ENCODE measurements around the gene COTL1. TPM values are rescaled to one million over a fixed set of nuclear protein-coding genes. Genes with fewer than 3 reads are reported as not detected.
A peak's percentile ranks its signal among the peaks of the same experiment; 100 is the strongest.

The COTL1 gene
- total RNA-seq, 1 experiment from 2014 or later, result 102 TPM

DNA sequence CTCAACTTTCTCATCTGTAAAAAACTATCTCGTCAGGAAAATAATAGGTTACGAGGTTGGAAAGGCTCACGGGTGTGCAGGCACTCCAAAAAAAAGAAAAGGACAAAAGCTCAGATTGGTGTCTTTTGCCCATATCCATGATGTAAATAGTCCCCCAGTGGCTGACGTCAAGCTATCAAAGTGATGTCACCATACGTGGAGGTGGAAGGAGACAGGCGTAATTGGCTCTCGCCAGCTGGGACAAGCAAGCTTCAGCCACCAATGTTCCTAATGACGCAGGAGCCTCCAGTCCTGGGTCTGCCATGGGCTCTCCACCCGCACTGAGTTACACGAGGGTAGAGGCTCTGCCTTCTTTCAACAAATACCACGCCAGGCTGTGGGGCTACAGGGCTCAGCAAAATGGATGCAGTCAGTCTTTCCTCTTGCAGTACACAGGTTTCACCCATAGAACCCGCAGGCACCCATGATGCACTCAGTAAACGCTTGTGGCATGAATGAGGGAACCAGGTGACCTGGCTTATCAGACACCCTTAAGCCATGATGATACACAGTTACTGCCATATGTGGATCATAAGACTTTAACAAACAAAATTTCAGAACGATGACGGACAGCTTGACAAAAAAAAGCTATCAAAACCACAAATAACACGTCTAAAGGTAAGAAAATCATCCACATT lies 50.5 kb downstream of the COTL1 start:
- no peak for TF ChIP-seq NFYB (CRISPR knock-in tag; conservative IDR thresholded peaks at IDR 0.05; ENCODE audit: low read depth)
- TF ChIP-seq, protein P1, sequence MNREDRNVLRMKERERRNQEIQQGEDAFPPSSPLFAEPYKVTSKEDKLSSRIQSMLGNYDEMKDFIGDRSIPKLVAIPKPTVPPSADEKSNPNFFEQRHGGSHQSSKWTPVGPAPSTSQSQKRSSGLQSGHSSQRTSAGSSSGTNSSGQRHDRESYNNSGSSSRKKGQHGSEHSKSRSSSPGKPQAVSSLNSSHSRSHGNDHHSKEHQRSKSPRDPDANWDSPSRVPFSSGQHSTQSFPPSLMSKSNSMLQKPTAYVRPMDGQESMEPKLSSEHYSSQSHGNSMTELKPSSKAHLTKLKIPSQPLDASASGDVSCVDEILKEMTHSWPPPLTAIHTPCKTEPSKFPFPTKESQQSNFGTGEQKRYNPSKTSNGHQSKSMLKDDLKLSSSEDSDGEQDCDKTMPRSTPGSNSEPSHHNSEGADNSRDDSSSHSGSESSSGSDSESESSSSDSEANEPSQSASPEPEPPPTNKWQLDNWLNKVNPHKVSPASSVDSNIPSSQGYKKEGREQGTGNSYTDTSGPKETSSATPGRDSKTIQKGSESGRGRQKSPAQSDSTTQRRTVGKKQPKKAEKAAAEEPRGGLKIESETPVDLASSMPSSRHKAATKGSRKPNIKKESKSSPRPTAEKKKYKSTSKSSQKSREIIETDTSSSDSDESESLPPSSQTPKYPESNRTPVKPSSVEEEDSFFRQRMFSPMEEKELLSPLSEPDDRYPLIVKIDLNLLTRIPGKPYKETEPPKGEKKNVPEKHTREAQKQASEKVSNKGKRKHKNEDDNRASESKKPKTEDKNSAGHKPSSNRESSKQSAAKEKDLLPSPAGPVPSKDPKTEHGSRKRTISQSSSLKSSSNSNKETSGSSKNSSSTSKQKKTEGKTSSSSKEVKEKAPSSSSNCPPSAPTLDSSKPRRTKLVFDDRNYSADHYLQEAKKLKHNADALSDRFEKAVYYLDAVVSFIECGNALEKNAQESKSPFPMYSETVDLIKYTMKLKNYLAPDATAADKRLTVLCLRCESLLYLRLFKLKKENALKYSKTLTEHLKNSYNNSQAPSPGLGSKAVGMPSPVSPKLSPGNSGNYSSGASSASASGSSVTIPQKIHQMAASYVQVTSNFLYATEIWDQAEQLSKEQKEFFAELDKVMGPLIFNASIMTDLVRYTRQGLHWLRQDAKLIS (CRISPR knock-in tag; IDR thresholded peaks at IDR 0.05; ENCODE audit: borderline replicate concordance), result no peak
- TF ChIP-seq, protein P2, sequence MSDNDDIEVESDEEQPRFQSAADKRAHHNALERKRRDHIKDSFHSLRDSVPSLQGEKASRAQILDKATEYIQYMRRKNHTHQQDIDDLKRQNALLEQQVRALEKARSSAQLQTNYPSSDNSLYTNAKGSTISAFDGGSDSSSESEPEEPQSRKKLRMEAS (CRISPR knock-in tag; IDR thresholded peaks at IDR 0.05), result no peak
- no peak for TF ChIP-seq CREB1 (CRISPR knock-in tag; IDR thresholded peaks at IDR 0.05)
- TF ChIP-seq, protein P3, sequence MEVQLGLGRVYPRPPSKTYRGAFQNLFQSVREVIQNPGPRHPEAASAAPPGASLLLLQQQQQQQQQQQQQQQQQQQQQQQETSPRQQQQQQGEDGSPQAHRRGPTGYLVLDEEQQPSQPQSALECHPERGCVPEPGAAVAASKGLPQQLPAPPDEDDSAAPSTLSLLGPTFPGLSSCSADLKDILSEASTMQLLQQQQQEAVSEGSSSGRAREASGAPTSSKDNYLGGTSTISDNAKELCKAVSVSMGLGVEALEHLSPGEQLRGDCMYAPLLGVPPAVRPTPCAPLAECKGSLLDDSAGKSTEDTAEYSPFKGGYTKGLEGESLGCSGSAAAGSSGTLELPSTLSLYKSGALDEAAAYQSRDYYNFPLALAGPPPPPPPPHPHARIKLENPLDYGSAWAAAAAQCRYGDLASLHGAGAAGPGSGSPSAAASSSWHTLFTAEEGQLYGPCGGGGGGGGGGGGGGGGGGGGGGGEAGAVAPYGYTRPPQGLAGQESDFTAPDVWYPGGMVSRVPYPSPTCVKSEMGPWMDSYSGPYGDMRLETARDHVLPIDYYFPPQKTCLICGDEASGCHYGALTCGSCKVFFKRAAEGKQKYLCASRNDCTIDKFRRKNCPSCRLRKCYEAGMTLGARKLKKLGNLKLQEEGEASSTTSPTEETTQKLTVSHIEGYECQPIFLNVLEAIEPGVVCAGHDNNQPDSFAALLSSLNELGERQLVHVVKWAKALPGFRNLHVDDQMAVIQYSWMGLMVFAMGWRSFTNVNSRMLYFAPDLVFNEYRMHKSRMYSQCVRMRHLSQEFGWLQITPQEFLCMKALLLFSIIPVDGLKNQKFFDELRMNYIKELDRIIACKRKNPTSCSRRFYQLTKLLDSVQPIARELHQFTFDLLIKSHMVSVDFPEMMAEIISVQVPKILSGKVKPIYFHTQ (CRISPR knock-in tag; IDR thresholded peaks at IDR 0.05), result no peak
- TF ChIP-seq TCF7 (CRISPR knock-in tag; IDR thresholded peaks at IDR 0.05; ENCODE audit: low read depth), result no peak
- no peak for TF ChIP-seq ZNF416 (CRISPR knock-in tag; IDR thresholded peaks at IDR 0.05)
- TF ChIP-seq, protein P4, sequence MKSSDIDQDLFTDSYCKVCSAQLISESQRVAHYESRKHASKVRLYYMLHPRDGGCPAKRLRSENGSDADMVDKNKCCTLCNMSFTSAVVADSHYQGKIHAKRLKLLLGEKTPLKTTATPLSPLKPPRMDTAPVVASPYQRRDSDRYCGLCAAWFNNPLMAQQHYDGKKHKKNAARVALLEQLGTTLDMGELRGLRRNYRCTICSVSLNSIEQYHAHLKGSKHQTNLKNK (CRISPR knock-in tag; IDR thresholded peaks at IDR 0.05), result no peak
- TF ChIP-seq FOXK1 (CRISPR knock-in tag; IDR thresholded peaks at IDR 0.05), result no peak
- no peak for TF ChIP-seq RELA (CRISPR knock-in tag; IDR thresholded peaks at IDR 0.05; ENCODE audit: borderline replicate concordance)
- no peak for TF ChIP-seq JAZF1 (CRISPR knock-in tag; IDR thresholded peaks at IDR 0.05)
- no peak for TF ChIP-seq ZBTB21 (CRISPR knock-in tag; IDR thresholded peaks at IDR 0.05; ENCODE audit: borderline replicate concordance)
- TF ChIP-seq, protein P5, sequence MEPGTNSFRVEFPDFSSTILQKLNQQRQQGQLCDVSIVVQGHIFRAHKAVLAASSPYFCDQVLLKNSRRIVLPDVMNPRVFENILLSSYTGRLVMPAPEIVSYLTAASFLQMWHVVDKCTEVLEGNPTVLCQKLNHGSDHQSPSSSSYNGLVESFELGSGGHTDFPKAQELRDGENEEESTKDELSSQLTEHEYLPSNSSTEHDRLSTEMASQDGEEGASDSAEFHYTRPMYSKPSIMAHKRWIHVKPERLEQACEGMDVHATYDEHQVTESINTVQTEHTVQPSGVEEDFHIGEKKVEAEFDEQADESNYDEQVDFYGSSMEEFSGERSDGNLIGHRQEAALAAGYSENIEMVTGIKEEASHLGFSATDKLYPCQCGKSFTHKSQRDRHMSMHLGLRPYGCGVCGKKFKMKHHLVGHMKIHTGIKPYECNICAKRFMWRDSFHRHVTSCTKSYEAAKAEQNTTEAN (CRISPR knock-in tag; IDR thresholded peaks at IDR 0.05), result no peak
- no peak for TF ChIP-seq MXD4 (CRISPR knock-in tag; IDR thresholded peaks at IDR 0.05; ENCODE audit: borderline replicate concordance)
- no peak for TF ChIP-seq TP53 (CRISPR knock-in tag; IDR thresholded peaks at IDR 0.05)
- no peak for TF ChIP-seq NR1H2 (CRISPR knock-in tag; IDR thresholded peaks at IDR 0.05)
- H3K27me3 Mint-ChIP-seq (ENCODE audit: low read depth), result no peaks in the 10 kb centered on the region
- DNase-seq (ENCODE audit: low spot score), result no peak
- H3K36me3 Mint-ChIP-seq, result peaks cover 21% of the 10 kb centered on the region
- ChIA-PET POLR2A (no interaction called here), CTCF (interaction anchor here (0.7 to 1.5 kb wide), 4 partner anchors 13 to 163 kb away, joined by 3 to 5 read pairs (median 3); no protein-coding TSS in a partner anchor)
- peaks cover 34% of the 10 kb centered on the region for H3K4me1 Mint-ChIP-seq
- peaks cover 10% of the 10 kb centered on the region for H3K9me3 Mint-ChIP-seq
- ATAC-seq, result no peak; the same call in 1 of the 2 replicates
- no peak overlapping the region for H3K4me3 Mint-ChIP-seq
- peak overlapping the region; percentile 84 for H3K27ac Mint-ChIP-seq

Measured in WTC11 (cell line).